HG02678 (cell line): ENCODE data around the gene DOCK4.

ENCODE experiments used
- ATAC-seq: cut with Tn5 transposase; IDR thresholded peaks from one replicate; pipeline ENCODE4 v1.9.1; 2021; ENCODE audit warnings: mild to moderate bottlenecking, moderate library complexity; ENCODE audit not compliant: unreplicated experiment

DOCK4 gene

DNA sequence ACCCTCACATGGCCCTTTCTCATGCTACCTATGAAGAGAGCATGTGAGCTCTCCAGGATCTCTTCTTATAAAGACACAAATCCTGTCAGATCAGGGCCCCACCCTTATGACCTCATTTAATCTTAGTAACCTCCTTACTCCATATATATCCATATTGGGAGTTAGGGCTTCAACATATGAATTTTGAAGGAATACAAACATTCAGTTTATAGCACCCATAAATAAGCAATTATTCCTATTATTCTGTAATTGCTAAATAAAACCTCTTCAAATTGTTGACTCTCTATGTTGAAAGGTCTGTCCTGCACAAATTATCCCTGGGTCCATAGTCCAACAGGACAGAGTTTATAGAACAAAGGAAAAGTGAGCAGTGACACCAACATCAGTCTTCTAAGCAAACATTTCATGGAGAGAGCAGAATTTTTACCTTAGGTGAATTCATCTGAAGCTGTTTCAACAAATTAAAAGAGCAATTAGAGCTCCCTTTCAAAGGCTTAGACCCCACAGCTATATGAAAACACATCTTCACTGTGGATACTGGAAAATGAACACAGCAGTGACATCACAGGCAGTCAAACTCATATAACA, 12.2 kb downstream of the DOCK4 start:
- no peak for ATAC-seq

GRCh38 chr7:112192236-112193154, 13.7 kb downstream of the DOCK4 start:
- no peak for ATAC-seq

DNA sequence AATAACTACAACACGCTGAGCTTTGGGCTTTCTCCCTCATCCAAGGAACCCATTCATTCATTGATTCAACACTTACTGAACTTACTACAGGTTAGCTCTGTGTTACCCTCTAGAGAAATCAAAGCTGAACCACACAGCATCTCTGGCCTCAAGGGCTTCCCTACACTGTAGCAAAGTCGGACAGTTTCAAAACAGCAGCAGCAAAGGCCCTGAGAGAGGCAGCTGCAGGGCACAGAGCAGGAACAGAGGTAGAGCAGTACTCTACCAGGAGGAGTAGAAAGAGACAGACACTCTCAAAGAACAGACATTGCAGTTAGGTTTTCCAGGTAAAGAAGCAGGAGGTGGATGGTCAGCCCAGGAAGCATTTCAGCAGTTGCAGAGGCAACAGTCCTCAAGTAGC, 16.1 kb downstream of the DOCK4 start:
- ATAC-seq = no peak

GRCh38 chr7:112189691-112190090, 16.5 kb downstream of the DOCK4 start:
- ATAC-seq = no peak

GRCh38 chr7:112188257-112188656, 17.9 kb downstream of the DOCK4 start:
- ATAC-seq = no peak

DNA sequence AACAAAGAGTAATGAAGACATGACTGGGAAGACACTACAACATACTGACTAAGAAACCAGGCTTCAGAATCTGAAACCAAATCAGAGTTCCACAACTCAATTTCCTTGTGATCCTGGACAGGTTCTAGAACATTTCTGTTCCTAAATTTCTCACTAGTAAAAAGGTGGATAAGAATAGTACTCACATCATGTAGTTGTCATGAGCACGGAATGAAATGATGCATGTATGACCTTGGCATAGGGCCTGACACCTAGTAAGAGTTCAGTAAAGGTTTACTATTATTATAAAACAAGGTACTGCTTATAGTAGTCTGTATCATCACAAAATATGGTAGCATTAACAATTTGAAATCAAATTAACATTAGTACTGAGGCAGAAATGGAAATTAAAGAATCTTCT, 19.9 kb downstream of the DOCK4 start:
- ATAC-seq = no peak

GRCh38 chr7:112185005-112185834, 21.0 kb downstream of the DOCK4 start:
- ATAC-seq = no peak

GRCh38 chr7:112184455-112184854, 21.7 kb downstream of the DOCK4 start:
- no peak for ATAC-seq

DNA sequence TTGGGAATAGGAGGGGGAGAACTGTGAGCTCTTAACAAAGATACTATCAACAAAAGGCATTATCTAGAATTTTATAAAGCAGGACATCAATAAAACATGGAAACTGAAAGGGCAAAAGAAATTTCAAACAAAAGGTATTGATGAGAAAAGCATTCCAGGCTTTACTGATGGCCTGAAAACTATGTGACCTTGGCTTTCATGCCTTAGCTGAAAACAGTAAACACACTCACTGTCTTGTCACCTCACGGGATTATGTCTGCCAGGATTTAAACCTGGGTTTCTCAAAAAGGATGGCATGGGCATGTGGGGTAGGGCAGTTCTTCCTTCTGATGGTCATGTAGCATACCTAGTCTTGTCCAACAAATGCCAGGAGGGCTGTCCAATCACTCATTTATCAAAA, 22.9 kb downstream of the DOCK4 start:
- no peak for ATAC-seq

DNA sequence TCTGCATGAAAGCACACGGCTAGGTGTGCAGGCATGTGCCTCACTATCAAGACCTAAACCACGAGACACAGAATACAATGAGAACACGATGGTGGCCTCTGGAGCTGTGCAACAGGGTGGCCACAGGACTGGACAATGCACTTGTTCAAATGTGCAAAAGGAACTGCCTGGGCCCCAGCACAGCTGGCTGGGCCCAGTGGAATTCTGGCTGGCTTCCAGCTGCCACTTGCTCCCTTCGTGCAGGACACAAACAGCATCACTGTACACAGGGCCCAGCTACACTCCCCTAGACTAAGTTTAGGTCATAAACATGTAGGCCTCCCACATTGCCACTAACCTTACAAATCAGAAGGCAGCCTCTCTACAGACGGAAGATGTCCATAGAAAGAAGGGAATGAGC, 23.4 kb downstream of the DOCK4 start:
- no peak for ATAC-seq

DNA sequence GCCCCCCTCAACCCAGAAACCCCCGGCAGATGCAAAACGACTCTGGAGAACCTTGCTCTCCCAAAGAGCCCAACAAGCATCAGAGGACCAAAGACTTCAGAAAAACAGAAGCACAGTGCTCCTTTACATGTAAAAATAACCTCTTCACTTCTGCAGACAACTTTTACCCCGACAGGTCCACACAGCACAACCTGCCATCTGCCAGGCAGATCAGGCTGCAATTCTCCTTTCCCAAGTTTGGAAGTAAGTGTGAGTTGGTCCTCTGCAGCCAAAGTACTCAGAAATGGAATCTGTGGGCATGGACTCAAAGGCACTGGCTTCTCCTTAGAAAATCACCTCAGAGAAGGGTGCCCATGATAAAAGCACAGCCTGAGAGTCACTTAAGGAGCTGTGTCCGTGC, 26.0 kb downstream of the DOCK4 start:
- ATAC-seq = no peak

DNA sequence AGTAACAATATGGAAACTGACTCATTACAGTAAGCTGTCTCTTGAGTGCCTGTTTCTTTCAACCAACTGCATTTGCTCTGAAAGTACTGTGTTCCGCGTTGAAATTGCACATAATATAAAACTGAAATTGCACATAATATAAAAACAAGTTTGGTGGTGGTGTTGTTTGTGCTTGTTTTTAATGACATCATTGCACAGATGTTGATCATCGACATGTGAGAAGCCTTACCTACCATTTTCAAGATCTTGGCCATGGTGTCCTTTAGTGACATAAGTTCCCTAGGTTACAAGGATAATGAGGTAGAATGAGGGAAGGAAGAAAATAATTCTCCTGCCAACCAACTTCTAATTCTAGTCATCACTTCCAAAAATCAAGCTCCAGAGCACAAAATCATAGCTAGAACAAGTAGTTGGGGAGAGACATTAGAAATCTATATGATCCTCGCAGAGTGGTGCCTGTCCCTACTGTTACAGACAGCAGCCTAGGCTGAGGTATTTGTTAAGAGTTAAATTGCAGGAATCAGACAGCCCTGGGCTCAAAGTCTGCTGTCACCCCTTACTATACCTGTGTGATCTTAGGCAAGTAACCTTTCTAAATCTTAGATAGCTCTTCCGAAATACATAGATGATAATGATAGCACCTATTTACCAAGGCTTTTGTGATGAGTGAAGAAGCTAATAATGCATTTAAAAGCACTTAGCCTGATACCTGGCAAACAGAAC, 29.3 kb downstream of the DOCK4 start:
- no peak for ATAC-seq

GRCh38 chr7:112176241-112176640, 30.0 kb downstream of the DOCK4 start:
- no peak for ATAC-seq

GRCh38 chr7:112174192-112174591, 32.0 kb downstream of the DOCK4 start:
- ATAC-seq = no peak

GRCh38 chr7:112173568-112173905, 32.7 kb downstream of the DOCK4 start:
- ATAC-seq = no peak

DNA sequence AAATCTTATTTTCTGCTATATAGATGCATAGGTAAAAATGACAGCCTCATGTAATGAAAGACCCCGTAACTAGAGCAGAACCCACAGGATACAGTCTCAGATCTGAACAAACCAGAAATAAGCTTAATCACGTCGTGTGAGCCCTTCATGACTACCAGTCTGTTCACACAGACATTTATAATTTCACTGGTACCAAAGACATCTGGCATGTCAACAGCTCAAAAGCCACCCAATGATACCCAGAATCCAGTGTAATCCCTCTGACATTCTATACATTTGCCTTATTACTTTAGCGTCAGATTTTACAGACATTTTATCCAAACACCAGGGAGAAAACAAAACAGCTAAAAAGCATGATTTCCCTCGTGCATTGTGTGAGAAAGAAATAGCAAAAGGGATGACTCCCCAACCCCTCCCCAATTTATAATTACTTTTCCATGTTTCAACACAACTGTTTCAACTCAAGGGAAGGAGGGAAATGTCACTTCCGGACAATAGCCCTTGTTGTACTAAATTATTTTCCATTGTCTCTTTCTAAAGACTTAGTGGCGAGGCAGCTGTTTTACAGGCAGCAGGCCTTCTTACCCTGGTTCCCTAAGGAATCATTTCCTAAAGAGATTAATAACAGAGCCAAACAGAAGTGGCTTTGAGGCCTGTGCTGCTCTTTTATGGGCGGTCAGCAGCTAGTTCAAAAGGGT, 33.2 kb downstream of the DOCK4 start:
- no peak for ATAC-seq

DNA sequence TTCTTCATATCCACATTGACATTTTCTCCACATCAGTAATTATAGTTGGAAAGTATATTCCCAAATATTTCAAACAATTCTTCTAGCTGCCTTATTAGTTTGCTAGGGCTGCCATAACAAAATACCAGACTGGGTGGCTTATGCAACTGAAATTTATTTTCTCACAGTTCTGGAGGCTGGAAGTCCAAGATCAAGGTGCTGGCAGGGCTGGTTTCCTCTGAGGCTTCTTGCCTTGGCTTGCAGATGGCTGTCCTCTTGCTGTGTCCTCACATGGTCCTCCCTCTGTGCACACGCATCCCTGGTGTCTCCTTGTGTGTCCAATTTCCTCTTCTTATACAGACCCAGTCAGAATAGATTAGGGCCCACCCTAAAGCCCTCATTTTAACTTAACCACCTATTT, 34.5 kb downstream of the DOCK4 start:
- ATAC-seq = no peak

GRCh38 chr7:112168915-112169314, 37.3 kb downstream of the DOCK4 start:
- ATAC-seq = no peak

GRCh38 chr7:112167147-112167546, 39.1 kb downstream of the DOCK4 start:
- no peak for ATAC-seq

- no peak for ATAC-seq
Observed at GRCh38 chr7:112162784-112163506, 43.3 kb downstream of the DOCK4 start.
